ENCODE results near the gene GRK5. TPM values are rescaled to one million over a fixed set of nuclear protein-coding genes. Genes with fewer than 3 reads are reported as not detected.

The GRK5 gene
- total RNA-seq, 4 donors from 2014 or later = 6.0 to 111 (median 9.5) TPM

DNA sequence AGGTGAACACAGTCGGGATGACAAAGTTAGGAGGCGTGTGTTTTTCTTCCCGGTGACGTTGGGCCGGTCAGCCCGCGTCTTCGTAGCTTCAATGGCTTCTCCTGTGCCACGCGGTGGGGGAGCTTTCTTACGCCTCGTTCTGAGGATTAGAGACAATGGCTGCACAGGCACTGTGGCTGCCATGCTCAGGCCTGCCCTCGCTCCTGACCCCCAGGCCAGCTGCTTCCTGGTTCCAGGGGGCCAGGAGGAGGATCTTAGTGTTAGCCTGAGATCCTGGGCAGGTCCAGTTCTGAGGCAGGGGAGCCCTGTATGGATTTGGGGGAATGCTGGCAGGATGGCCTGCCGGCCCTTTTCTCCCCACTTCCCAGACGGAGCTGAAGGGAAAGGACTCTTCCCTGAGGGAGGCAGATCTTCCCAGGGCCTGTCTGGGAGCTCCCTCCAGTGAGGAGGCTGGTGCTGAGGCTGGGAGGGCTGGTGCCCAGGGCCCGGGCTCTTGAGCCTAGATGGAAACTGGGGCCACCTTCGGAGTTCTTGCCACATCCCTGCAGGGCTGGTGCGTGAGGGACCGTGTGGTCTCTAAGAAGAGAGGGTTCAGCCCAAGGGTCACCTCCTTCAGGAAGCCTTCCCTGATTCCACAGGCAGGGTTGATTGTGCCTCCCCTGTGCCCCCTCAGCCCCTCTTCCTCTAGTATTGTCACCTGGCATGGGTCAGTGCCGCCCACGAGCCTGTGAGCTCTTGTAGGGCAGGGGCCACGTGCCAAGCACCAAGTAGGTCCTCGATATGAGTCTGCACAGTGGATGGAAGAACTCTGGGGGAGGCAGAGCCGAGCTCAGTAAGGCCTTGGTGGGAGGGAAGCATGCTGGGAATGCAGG is 101.4 kb downstream of the GRK5 start:
- TF ChIP-seq POLR2AphosphoS5 (IDR thresholded peaks at IDR 0.05) (no peak), POLR2A (IDR thresholded peaks at IDR 0.05) (no peak), EP300 (IDR thresholded peaks at IDR 0.05; ENCODE audit: low read depth) (no peak)
- TF ChIP-seq, protein P1, sequence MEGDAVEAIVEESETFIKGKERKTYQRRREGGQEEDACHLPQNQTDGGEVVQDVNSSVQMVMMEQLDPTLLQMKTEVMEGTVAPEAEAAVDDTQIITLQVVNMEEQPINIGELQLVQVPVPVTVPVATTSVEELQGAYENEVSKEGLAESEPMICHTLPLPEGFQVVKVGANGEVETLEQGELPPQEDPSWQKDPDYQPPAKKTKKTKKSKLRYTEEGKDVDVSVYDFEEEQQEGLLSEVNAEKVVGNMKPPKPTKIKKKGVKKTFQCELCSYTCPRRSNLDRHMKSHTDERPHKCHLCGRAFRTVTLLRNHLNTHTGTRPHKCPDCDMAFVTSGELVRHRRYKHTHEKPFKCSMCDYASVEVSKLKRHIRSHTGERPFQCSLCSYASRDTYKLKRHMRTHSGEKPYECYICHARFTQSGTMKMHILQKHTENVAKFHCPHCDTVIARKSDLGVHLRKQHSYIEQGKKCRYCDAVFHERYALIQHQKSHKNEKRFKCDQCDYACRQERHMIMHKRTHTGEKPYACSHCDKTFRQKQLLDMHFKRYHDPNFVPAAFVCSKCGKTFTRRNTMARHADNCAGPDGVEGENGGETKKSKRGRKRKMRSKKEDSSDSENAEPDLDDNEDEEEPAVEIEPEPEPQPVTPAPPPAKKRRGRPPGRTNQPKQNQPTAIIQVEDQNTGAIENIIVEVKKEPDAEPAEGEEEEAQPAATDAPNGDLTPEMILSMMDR (IDR thresholded peaks at IDR 0.05) = no peak
- Histone ChIP-seq H3K9me3 (no peaks in the 10 kb centered on the region), H3K27me3 (no peaks in the 10 kb centered on the region), H3K27ac (peak overlapping the region in 2 of 4 donors; percentile 10 to 13), H3K4me1 (peaks cover 0 to 20% (median 10%) of the 10 kb centered on the region in 4 donors), H3K4me3 (no peak overlapping the region), H3K36me3 (no peaks in the 10 kb centered on the region)
- 79% methylated on average over 22 of the region's 24 CpGs; no CpG with 5 or more reads in 1 of the 2 donors for WGBS, 2 donors (ENCODE audit: low coverage in 1 of 2)
- DNase-seq = no peak
- in situ Hi-C loops (cut with MboI; ENCODE audit: low pct_ligation_motif_present in 1 of 4, low pct_unique_long_range_greater_than_20kb in 1 of 4, low sequenced_read_pairs in 3 of 4) (no loop called here), intact Hi-C loops (cut with DNase I; ENCODE audit: low total_unique reads) (no loop called here)

DNA sequence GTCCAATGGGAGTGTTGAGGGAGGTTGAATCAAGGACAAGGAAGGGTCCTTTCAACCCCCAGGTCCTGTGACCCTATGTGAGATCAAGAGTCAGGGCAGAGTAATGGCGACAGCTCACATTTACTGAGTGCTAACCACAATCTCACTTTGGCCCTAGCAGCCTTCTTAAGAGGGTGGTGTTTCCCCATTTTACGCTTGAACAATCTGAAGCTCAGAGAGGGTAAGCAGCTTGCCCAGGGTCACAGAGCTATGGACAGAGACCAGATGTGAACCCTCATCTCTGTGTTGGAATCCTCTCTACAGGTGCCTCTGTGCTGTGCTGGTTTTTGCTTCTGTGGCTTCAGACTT is 102.0 kb downstream of the GRK5 start:
- Histone ChIP-seq H3K9me3 (no peaks in the 10 kb centered on the region), H3K27me3 (no peaks in the 10 kb centered on the region), H3K27ac (no peak overlapping the region), H3K4me3 (no peak overlapping the region), H3K36me3 (no peaks in the 10 kb centered on the region), H3K4me1 (peaks cover 0 to 25% (median 14%) of the 10 kb centered on the region in 4 donors)
- intact Hi-C loops (cut with DNase I; ENCODE audit: low total_unique reads) (no loop called here), in situ Hi-C loops (cut with MboI; ENCODE audit: low pct_ligation_motif_present in 1 of 4, low pct_unique_long_range_greater_than_20kb in 1 of 4, low sequenced_read_pairs in 3 of 4) (no loop called here)
- no peak for DNase-seq
- TF ChIP-seq, protein P1 (IDR thresholded peaks at IDR 0.05) = no peak
- TF ChIP-seq EP300 (IDR thresholded peaks at IDR 0.05; ENCODE audit: low read depth) (no peak), POLR2AphosphoS5 (IDR thresholded peaks at IDR 0.05) (no peak), POLR2A (IDR thresholded peaks at IDR 0.05) (no peak)
- WGBS, 2 donors (ENCODE audit: low coverage in 1 of 2) = 83% methylated on average over 2 of the region's 2 CpGs; no CpG with 5 or more reads in 1 of the 2 donors

DNA sequence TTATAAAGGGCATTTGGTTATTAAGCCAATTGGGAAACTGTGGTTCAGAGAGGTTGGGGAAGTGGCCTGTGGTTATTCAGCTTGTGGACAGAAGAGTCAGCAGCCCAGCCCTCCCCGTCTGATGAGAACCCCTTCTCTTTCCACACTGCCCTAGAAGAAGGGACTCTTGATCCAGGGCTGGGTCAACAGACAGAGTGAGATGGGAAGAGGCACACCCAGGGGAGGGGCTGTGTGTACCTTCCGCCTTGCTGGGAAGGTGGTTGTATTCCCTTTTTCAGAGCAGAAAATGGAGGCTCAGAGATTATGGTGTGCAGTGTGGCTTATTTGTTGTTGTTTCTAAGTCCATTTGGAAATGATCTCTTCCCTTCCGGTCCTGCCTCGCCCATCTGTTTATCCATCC is 103.4 kb downstream of the GRK5 start:
- no peak overlapping the region for H3K4me3 ChIP-seq
- 63 to 96% methylated on average over 3 to 4 of the region's 4 CpGs for WGBS, 2 donors (ENCODE audit: low coverage in 1 of 2)
- intact Hi-C loops (cut with DNase I; ENCODE audit: low total_unique reads) (no loop called here), in situ Hi-C loops (cut with MboI; ENCODE audit: low pct_ligation_motif_present in 1 of 4, low pct_unique_long_range_greater_than_20kb in 1 of 4, low sequenced_read_pairs in 3 of 4) (no loop called here)
- peaks cover 0 to 31% (median 23%) of the 10 kb centered on the region in 4 donors for H3K4me1 ChIP-seq
- H3K36me3 ChIP-seq = no peaks in the 10 kb centered on the region
- DNase-seq = no peak
- H3K27ac ChIP-seq = no peak overlapping the region
- H3K27me3 ChIP-seq = no peaks in the 10 kb centered on the region
- TF ChIP-seq EP300 (IDR thresholded peaks at IDR 0.05; ENCODE audit: low read depth) = no peak
- TF ChIP-seq POLR2A (IDR thresholded peaks at IDR 0.05) = no peak
- TF ChIP-seq POLR2AphosphoS5 (IDR thresholded peaks at IDR 0.05) = no peak
- TF ChIP-seq, protein P1 (IDR thresholded peaks at IDR 0.05) = no peak
- H3K9me3 ChIP-seq = no peaks in the 10 kb centered on the region

DNA sequence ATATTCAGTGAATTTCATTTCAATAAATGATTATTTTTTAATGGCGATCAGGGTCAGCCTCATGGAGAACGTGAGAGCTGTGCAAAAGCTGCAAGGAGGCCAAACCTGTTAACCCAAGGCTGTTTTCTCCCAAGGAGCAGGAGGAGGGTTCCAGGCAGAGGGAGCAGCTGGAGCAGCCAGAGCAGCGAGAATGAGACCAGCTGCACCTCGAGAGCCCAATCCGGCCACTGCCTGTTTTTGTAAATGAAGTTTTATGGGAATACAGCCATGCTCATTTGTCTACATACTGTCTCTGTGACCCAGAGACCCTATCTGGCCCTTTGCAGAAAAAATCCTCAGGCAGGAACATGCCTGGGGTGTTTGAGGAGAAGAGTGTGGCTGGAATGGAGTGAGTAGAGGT is 104.9 kb downstream of the GRK5 start:
- Histone ChIP-seq H3K9me3 (no peaks in the 10 kb centered on the region), H3K36me3 (no peaks in the 10 kb centered on the region), H3K27ac (no peak overlapping the region), H3K27me3 (no peaks in the 10 kb centered on the region), H3K4me1 (peaks cover 8 to 30% (median 15%) of the 10 kb centered on the region in 4 donors), H3K4me3 (no peak overlapping the region)
- 73% methylated on average over 5 of the region's 5 CpGs; no CpG with 5 or more reads in 1 of the 2 donors for WGBS, 2 donors (ENCODE audit: low coverage in 1 of 2)
- in situ Hi-C loops (cut with MboI; ENCODE audit: low pct_ligation_motif_present in 1 of 4, low pct_unique_long_range_greater_than_20kb in 1 of 4, low sequenced_read_pairs in 3 of 4) (no loop called here), intact Hi-C loops (cut with DNase I; ENCODE audit: low total_unique reads) (no loop called here)
- no peak for DNase-seq
- TF ChIP-seq, protein P1 (IDR thresholded peaks at IDR 0.05) = no peak
- TF ChIP-seq POLR2AphosphoS5 (IDR thresholded peaks at IDR 0.05) (no peak), POLR2A (IDR thresholded peaks at IDR 0.05) (no peak), EP300 (IDR thresholded peaks at IDR 0.05; ENCODE audit: low read depth) (no peak)
